NCI-H774 (cell line): ENCODE data around the gene ZNF148.

Experiments used
- DNase-seq: peaks from one replicate; lab custom pipeline; 2025; lab: John Stamatoyannopoulos, UW

ZNF148 gene

DNA sequence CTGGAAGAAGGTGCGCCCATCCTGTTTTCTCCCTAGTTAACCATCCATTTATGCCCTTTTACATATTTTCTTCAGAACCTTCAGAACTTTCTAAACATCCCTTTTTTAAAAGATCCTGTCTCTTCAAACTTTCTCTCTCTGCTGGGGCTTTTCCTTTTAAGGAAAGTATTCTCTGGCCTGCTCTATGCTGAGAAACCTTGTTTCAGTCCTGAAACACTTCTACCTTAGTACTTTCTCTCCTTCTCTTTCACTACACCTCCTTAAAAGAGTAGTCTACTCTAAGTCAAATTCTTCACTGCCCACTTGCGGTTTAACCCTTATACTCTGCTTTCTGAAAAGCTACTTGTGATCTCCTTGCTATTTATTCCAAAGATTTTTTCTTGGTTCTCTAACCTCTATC is 97.0 kb downstream of the ZNF148 start:
- DNase-seq: no peak

- no peak for DNase-seq
Measured at GRCh38 chr3:125271127-125271526, 104.0 kb downstream of the ZNF148 start.

- DNase-seq: no peak
Measured at GRCh38 chr3:125267460-125267859, 107.7 kb downstream of the ZNF148 start.

DNA sequence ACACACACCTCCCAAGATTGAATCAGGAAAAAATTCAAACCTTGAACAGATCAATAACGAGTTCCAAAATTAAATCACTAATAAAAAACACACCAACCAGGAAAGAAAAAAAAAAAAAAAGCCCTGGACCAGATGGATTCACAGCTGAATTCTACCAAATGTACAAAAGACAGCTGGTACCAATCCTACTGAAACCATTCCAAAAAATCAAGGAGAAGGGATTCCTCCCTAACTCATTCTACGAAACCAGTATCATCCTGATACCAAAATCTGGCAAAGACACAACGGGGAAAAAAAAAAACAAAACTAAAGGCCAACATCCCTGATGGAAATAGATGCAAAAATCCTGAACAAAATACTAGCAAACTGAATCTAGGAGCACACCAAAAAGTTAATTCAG is 108.2 kb downstream of the ZNF148 start:
- DNase-seq: no peak

DNA sequence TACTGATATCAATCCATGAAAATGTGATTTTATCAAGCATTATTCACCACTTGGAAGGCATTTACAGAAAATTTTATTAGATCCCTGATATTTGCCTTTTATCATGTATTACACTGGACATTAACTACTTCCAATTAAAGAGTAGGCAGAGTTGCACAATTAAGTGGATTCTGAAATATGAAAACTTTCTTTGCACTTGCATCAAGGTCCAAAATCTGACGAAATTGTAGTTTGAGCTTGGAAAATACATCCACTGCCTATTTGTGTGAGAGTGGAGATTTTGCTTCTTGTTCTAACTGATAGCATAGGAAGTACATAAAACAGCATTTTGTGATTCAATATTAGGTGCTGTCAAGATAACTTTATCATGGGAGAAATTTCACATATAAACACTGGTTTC is 113.0 kb downstream of the ZNF148 start:
- no peak for DNase-seq

GRCh38 chr3:125261031-125261430 is 114.1 kb downstream of the ZNF148 start:
- peak; percentile 1 for DNase-seq

- no peak for DNase-seq
Measured at GRCh38 chr3:125260158-125260557, 115.0 kb downstream of the ZNF148 start.

GRCh38 chr3:125257536-125257935 is 117.6 kb downstream of the ZNF148 start:
- DNase-seq: no peak

GRCh38 chr3:125256675-125257074 is 118.5 kb downstream of the ZNF148 start:
- no peak for DNase-seq

DNA sequence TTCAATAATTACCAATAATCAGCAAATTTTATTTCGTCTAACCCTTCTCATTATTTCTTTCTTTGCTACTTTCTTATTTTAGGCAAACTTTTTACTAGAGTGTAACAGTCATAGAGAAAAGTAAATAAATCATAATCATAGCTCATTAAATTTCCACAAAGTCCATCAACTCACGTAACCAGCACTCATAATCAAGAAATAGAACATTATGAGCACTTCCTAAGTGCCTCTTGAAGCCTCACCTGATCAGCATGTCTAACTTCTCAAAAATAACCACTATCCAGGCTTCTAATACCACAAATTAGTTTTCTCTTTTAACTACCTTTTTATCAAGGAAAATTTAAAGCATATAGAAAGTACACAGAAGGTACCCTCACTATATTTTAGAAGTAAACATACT is 124.2 kb downstream of the ZNF148 start:
- DNase-seq: no peak

GRCh38 chr3:125246237-125246636 is 128.9 kb downstream of the ZNF148 start:
- DNase-seq: no peak

DNA sequence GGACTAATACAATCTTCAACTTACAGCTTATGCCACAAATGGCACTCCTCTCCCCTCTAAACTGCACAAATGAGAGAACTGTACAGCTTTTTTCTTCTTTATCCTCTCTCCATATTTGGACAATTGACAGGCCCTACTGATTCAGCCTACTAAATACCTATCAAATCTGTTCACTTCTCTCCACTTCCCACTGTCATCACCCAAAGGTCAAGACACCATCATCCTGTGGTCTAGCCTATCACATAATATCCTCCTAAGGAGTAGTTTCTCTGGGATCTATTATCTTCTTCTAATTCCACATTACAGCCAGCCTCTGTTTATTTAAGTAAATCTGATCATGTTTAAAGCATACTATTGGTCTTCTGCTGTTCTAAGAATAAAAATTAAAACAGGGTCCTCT is 129.6 kb downstream of the ZNF148 start:
- no peak for DNase-seq

DNA sequence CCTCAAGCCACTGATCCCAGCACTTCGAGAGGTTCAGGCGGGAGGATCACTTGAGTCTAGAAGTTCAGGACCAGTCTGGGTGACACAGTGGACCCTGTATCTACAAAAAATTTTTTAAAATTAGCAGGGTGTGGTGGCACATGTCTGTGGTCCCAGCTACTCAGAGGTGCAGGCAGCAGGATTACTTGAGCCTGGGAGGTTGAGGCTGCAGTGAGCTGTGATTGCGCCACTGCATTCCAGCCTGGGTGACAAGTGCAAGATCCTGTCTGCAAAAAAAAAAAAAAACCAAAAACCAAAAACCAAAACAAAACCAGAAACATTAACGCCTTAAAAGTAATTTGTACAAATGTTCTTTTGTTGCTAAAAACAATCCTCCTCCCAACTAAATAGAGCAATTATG is 134.6 kb downstream of the ZNF148 start:
- no peak for DNase-seq

DNA sequence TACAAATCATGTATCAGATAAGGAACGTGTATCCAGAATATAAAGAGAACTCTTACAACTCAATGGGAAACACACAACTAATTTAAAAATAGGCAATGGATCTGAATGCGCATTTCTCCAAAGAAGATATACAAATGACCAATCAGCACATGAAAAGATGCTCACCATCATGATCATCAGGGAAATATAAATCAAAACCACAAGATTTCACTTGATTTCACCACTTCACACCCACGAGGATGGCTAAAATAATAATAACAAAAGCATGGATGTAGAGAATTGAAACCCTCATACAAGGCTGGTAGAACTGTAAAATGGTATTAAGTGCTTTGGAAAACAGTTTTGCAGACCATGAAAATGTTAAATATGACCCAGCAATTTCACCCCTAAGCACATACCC is 135.9 kb downstream of the ZNF148 start:
- no peak for DNase-seq

DNA sequence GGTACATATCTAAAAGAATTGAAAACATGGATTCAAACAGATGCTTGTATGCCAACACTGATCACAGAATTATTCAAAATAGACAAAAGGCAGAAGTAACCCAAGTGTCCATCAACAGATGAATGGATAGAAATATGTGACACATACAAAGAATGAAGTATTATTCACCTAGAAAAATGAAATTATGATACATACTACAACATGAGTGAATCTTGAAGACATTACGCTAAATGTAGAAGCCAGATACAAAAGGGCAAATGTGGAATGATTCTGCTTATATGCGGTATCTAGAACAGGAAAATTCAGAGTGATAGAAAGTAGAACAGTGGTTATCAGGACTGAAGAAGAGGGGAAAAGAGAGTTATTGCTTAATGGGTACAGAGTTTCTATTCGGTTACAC is 136.4 kb downstream of the ZNF148 start:
- DNase-seq: no peak

GRCh38 chr3:125236331-125236903 is 138.7 kb downstream of the ZNF148 start:
- no peak for DNase-seq

DNA sequence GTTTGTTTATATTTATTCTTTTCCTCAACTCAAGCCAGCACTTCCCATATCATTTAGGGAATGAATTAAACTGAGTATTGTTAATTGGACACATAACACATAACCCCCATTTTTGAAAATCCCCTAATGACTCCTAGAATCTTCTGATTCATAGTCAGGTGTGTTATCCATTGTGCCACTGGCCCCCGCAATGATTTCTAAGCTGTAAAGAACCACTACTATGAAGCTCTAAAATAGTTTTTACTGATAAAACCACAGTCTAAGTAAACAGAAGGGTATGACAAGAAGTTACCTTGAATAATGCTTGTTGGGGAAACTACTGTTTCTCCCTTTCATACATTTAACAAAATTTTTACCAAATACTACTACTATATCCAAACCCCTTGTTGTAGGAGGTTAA is 140.3 kb downstream of the ZNF148 start:
- no peak for DNase-seq

DNA sequence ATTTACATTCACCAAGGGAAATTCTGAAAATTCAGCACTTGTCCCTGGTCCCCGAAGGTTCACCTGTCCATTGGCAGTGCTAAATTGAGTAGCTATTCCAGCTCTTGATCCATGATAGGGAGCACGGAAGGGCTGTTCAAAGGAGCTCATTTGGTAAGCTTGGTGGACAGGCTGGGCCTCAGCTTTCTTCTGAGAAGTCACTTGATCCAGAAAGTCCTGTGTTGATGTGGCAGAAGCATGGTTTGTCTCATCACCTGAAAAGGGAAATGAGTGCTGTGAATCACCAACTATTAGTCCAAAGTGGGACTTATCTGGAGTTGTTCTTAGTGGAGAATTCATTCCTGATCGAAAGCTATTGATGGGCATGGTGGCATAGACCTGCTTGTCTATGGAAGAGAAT is 142.7 kb downstream of the ZNF148 start:
- no peak for DNase-seq

DNA sequence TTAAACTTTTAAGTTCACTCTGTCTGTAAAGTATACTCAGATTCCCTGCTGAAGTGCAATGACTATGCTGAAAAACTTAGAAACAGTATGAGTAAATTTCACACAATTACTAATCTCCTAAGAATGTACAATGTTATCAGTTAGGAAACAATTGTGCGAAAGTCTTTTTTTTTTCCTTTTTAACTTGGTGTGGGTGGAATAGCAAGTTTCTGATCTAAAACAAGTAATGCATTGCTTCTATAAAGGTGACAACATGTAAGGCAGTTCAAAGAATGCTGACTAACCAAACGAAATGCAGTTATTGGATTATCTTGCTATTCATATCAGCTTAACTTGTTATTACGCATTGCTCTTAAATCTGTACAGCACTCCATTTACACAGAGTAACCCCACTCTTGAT is 143.2 kb downstream of the ZNF148 start:
- no peak for DNase-seq

DNA sequence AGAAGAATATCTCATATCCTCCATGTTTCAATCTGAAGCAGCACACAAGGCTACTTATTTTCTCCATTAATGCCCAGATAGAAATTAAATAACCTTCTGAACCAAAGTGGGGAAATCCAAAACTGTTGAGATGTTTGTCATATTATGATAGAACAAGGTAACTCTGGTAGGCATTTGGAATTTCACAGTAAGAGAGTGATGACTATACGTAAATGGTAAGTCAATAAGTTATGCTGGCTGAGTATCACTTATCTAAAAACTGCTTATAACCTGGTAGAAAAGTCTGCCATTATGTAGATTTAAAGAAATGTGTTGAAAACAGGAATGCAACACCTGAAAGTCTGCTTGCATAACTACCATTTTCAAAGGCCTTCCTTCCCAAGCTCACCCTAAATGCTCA is 145.4 kb downstream of the ZNF148 start:
- no peak for DNase-seq

DNA sequence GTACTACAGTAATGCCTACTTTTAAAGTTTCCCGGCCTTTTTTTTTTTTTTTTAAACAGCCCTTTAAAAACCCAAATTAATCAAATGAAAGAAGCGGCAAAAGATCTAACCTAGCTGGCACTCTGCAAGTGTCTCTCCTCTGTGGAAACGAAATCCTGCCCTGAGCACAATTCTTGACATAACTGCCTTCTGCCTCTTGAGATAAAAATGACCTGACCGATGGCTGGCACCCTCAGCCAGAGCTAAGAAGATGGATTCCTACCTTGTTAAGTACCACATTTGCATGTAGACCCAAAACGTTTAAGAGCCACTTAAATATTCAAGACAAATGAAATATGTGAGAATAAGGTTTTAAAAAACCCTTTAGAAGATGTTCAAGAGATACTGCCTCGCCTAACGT is 146.0 kb downstream of the ZNF148 start:
- DNase-seq: no peak

GRCh38 chr3:125221831-125222230 is 153.3 kb downstream of the ZNF148 start:
- no peak for DNase-seq

- DNase-seq: no peak
Measured at GRCh38 chr3:125220727-125221429, 154.2 kb downstream of the ZNF148 start.

GRCh38 chr3:125220183-125220582 is 154.9 kb downstream of the ZNF148 start:
- DNase-seq: no peak
